Activated T-cell treated with anti-CD3 and anti-CD28 coated beads for 24 hours (primary cell): ENCODE measurements around the gene RPS6KA5.
"Not testable (repeated sequence)": the region's sequence is repeated elsewhere in the genome, so short reads cannot be mapped to it uniquely, and the experiment has no call there.

Source experiments
- DNase-seq: peaks from one replicate; pipeline ENCODE4 v3.0.0-alpha.2; 2020; ENCODE audit warnings: low read depth

RPS6KA5 gene

DNA sequence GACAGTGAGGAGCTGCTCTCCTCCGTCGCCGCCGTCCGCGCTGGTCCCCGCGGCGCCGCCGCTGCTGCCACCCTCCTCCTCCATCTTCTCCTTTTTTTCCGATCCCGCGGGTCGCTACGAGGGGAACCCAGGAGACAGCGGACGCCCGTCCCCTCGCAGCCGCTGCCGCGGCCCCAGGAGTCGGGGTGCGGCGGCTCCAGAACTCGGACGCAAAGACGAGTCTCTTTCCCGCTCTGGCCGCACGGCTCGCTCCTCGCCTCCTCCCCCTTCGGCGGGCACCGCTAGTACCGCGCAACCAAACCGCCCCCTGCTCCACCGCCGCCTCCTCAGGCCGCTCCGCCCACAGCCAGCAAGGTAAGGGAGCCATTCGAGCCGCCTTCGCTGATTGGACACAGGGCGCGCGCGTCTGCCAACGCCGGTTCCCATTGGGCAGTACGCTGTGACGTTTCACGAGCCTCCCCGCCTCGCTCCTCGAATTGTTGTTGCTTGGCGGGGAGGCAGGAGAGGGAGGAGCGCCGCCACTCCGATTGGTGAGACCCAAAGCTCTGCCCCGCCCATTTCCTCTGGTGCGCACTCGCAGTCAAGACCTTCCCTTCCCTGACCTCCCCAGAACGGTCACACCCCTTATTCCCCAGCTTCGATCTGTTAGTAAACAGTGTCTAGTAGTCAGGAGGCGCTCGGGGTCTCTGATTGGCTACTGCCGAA lies at the start of gene RPS6KA5:
RPS6KA5 (minus strand) TSS at position 291 of the 705 bp plus-strand sequence; CDS start at position 84, 207 bp downstream.
- DNase-seq: peak; percentile 100

DNA sequence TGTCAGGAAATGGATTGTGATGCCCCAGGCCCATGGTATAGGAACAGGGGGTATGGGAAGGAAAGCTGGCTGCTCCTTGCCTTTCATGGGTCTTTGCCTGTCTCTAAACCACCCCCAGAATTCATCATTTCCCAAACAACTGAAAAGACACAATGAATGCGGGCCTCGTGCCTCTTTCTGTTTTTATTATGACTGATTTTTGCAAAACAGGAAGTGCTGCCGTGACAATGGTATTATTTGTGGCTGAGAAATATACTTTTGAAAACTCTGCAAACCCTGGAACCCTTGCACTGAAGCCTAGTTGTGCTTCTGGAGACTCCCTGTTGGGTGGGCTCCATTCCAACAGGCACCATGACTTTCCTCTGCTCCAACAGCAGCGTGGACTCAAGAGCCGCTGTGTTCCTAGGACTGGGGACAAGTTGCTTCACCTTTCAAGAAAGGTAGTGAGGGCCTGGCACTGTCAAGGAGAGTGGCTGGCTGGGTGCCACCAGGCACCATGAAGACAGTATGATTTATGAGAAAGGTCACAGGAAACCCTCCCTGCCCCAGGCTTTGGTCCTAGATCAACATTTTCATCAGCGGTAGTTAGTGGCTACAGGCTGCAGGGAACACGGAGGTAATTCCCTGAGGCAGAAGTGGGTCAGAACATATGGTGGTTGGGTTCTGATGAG lies 48.6 kb upstream of the RPS6KA5 start:
- no peak for DNase-seq

DNA sequence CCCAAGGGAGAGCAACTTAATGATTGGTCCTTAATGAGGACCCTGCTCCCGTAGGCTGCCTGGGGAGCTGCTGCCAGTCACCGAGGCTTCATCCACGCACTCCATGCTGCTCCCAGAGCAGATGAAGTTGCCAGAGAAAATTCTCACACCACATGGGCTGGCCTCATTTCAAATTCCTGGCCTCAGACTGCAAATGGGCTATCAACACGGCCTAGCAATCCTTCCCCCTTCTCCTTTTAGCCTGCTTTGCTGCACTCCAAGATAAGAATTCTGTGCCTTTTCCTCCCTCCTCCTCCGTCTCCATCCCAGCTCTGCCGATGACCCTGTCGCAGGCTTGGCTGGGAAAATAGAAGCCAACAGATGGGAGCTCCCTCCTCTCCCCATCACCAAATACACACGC lies 42.7 kb upstream of the RPS6KA5 start:
- no peak for DNase-seq

DNA sequence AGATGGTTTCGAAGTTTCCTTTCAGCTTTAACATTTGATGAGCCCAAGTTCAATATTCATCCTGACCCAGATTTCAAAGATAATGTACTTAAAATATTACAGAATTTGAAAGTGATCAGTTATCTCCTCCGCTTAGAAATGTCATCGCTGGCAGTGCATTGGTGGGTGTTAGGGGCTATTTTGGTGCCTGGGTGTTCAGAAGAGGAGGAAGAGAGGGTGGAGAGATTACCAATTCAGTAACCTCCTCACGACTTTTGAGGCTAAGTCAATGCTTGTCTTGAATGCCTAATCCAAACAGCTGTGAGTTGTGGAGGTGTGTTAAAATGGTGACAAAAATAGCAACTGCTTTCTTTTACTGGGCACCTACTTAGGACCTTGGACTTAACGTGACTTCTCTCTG lies 39.7 kb upstream of the RPS6KA5 start:
- DNase-seq: no peak

DNA sequence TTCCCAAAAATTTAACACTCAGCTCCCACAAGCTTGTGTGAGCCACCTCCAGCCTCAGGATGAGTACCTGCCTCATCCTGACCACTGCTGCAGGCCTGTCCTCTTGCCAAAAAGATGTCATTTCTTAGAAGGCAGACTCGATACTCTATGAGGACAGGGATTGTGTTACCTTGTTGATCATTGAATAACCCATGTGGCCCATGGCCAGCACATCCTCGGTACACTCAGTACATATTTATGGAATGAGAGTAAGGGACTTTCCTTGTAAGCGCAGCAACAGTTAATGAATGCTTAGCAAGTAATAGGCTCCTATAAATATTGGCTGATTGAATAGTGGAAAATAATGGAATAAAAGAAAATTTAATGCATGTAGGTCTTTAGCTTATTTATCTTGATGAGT lies 38.1 kb upstream of the RPS6KA5 start:
- no peak for DNase-seq

DNA sequence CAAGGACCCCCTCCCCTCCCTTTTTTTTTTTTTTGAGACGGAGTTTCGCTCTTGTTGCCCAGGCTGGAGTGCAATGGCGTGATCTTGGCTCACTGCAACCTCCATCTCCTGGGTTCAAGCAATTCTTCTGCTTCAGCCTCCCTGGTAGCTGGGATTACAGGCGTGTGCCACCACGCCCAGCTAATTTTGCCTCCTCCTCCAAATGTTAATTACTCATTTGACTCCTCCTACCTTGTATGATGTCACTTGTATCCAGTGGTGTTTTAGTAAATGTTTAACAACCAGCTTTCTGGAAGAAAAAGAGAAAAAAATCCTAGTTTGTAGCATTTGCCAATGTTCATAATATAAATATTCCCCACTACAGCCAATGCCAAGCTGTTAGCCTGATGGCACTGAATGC lies 37.2 kb upstream of the RPS6KA5 start:
- not testable (repeated sequence) for DNase-seq

DNA sequence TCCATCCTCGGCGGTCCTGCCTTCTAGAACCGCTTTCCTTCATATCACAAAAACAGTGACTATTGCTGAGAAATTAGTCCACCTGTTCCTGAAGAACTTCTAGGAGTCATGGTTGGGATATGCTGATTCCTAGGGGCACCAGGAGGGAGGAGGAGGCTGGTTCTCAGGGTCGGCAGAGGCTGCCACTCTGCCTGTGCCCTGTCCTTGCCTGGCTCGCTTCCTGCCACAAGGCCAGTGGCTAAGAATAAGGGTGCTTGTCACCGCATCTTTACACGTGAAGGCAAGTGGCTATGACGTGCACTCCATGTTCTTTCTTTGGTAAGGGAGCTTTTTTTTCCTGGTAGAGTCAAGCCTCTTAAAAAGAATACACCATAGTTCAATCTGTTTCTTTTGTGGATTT lies 34.7 kb upstream of the RPS6KA5 start:
- DNase-seq: no peak

DNA sequence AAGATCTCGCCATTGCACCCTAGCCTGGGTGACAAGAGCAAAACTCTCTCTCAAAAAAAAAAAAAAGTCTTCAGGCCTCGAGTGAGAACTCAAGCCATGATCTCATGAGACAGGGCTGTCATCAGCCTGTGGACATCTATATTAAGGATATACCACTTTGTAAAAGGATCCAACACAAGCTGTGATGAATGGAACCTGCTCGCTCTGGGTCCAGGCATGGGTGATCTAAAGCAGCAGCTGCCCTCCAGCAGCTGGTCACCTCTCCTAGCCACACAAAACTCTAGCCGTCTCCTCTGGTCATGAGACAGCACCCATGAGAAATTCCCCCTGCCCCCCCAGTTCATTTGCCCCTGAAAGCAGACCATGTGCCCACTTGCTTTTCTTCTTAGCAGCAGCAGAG lies 34.3 kb upstream of the RPS6KA5 start:
- DNase-seq: no peak

DNA sequence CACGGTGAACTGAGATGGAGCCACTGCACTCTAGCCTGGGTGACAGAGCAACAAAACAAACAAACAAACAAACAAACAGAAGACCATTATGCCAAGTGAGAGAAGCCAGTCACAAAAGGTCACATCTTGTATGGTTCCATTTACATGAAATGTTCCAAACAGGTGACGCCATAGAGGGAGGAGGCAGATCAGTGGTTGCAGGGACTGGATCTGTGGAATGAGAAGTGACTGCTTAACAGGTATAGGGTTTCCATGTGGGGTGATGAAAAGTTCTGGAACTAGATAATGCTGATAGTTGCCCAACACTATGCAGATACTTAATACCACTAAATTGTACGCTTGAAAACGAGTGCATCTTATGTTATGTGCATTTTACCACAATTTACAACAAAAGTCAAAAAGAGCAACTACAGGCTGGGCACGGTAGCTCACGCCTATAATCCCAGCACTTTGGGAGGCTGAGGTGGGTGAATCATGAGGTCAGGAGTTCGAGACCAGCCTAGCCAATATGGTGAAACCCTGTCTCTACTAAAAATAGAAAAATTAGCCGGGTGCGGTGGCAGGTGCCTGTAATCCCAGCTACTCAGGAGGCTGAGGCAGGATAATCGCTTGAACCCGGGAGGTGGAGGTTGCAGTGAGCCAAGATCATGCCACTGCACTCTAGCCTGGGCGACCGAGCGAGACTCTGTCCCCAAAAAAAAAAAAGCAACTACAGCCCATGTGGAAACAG lies 33.5 kb upstream of the RPS6KA5 start:
- DNase-seq: not testable (repeated sequence)

DNA sequence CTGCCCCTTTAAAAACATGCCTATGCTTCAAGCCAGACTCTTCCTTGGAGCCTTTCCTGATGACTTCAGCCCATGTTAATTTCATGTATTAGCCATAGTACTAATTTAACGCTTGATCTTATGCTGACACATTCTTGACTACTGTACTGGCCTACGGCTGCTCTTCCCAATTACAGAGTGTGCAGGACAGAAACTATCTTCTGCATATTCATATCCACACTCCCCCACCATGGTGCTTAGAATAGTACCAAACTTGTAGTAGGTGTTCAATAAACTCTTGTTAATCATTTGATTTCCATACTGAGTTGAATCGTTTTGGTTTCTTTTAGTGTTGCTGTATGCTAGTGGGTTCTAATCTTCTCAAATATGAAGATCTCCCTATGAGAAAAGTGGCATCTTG lies 31.6 kb upstream of the RPS6KA5 start:
- DNase-seq: no peak

DNA sequence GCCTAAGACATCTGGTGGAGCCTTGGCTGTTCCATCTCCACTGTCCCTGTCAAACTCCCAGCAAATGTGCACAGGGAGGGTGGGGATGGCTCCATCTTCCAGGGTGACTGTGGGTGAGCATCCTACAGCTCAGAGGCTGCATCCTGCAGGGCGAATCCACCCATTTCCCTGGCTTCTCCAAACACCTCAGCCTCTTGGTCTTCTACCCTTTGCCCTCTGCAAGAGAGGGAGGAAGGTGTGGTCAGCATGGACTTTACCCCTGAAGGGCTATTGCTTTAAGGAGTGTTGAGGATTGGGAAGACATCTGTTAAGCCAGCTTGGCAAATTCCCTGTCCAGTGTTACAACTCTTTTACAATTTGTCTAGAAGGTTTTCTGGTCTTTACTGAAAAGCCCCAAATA lies 30.3 kb upstream of the RPS6KA5 start:
- DNase-seq: no peak

DNA sequence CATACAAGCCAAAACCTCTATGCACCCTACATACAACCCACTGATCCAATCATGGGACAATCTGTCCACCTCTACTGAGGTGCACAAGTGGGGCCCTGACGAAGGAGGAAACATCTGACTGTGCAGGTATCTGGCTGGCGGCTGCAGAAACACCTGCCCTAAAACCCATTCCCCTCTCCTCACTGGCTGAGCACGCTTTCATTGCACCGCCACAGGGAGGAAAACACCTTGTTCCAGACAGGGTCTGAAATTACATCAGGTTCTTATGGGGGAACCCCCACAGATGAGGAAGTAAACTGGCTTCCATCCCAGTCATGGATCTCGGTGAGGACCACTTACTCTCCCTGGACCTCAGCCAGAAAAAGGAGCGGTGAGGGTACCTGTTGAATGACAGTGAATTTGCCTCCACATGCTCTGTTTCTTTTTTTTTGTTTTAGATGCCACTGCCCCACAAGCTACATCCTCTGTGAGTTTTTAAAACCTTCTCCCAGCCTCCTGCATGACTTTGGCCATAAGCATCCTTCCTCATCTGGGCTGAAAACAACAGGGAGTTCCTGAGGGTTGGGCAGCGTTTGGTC lies 29.6 kb upstream of the RPS6KA5 start:
- no peak for DNase-seq

DNA sequence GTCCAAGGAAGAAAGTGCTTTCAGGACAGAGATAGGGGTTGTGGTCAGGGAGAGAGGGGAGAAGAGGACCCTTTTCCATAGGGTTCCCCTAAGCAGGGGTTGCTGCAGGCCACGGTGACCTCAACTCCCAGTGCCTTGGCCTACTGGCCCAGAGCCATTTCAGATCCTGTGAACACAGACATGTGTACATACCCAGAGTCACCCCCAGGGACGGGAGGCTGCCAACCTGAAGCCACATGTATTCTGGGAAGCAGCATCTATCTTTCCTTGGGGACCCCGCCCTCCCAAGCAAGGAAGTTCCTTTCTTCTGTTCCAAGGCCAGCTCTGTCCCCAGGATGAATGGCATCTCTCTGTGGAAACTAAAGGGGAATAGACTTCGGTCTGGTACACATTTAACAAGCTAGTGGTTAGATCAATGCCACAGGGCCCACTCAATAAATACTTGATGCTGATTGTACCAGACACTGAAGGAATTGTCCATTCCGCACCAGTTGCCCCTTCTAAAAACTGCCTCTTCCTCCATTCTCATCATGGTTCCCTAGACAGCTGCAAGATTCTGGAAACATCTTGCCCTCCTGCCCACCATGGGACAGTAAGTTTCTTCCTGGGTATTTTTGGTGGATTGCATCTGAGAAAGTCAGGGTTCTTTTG lies 28.3 kb upstream of the RPS6KA5 start:
- no peak for DNase-seq

DNA sequence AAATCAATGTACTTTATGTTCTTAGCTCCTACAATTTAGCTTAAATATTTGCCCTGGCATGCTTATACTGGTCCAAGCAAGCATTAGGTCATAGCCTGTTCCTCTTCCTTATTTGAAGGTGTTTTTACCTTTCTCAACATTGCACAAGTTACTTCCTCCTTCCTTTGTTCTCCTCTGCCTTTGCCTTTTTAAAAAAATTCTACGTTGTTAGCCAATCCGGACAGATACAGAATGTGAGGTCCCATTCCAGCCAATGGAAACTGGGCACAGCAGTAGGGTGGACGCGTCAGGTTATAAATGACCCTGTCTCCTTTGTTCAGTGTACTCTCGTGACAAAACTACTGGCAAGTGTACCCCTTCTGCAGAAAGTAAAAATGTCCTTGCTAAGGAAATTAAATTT lies 27.0 kb upstream of the RPS6KA5 start:
- DNase-seq: not testable (repeated sequence)

DNA sequence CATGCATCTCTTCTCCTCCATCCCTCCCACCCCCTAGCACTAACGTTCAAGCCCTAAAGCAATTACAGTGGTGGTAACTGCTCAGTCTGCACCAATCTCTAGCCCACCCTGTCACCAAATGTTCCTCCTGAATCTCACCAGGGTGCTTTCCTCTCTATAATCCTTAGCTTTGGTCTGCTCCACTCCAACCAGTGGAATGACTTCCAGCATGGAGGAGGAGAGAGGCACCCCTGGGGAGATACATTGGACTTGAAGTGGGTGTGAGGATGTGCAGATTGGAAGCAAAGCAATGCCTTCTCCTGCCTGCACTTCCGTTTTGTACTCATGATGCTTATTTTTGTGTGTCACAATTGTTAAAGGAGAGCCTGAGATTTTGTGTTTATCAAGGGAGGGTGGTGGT lies 24.1 kb upstream of the RPS6KA5 start:
- DNase-seq: no peak

DNA sequence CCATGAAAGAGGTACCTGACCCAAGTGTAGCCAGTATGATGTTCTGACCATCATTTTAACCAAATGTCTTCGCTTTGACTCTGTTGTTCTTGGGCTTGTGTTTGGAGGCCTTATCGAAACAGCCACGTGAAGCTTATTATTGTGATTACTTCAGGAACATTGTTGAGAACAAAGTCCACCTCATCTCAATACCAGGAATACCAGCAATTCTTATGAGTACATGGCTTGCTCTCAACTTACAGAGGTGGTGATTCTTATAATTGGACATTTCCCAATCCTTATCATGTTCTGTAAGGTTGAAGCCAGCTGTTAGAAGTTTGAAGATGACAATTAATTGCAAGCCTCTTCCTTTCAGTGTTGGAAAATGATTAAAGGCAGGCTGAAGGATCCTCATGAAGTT lies 21.8 kb upstream of the RPS6KA5 start:
- no peak for DNase-seq

DNA sequence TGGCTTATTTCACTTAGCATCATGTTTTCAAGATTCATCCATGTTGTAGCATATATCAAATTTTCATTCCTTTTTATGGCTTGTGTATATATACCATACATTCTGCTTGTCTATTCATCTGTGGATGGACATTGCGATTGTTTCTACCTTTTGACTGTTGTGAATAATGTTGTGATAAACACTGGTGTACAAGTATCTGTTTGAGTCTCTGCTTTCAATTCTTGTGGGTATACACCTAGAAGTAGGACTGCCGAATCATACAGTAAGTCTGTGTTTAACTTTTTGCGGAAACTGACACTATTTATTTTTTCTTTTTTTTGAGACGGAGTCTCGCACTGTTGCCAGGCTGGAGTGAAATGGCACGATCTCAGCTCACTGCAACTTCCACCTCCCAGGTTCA lies 19.6 kb upstream of the RPS6KA5 start:
- DNase-seq: no peak

DNA sequence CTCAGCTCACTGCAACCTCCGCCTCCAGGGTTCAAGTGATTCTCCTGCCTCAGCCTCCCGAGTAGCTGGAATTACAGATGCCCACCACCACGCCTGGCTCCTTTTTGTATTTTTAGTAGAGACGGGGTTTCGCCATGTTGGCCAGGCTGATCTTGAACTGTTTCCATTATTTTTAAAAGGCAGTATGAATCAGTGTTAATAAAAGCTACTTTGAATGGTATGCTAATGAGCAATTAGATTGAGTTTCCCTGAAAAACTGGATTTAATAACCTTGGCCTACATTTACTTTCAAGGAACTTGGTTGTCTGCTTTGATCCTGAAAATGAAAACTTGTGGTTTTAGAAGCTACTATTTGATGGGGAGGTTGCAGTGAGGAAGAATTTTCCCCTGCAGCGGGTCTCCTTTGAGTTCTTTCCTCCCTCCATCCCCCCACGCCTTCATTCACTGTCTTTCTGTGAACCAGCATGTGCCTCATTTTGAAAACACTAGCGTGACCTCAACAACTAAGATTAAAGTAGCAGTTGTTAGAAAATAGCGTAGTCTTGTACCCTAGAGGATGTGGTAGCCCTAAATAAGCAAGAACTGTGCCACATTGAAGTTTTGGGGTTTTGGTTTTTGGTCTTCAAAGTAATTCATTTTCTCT lies 17.8 kb upstream of the RPS6KA5 start:
- peak; percentile 60 for DNase-seq

DNA sequence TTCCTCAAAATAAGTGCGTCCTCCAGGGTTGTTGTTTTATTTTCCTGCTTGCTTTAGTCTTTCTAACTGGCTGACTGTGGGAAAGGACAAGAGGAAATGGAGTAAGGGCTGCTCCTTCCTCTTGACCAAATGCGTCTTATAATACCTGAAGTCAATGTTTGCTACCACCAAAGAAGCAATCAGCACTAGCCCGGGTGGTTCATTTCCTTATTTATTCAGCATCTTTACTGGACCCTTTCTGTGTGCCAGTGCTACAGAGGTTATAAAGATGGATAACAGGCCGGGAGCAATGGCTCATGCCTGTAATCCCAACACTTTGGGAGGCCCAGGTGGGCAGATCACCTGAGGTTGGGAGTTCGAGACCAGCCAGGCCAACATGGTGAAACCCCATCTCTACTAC lies 15.1 kb upstream of the RPS6KA5 start:
- no peak for DNase-seq

DNA sequence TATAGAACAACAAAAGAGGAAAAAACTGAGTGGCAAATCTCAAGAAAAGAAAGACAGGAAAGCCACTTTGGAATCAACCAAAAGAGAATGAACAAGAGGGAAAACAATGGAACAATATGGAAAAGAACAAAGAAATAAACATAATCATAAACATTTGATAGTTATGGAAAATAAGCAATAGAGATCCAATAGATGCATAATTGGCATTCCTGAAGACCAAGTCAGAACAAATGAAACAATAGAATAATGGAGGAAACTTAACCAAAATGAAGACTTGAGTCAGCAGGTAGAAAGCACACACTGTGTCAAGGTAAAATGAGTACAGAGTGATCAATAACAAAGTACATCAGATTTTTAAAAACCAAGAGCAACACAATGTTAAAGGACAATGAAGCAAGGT lies 10.1 kb upstream of the RPS6KA5 start:
- no peak for DNase-seq

DNA sequence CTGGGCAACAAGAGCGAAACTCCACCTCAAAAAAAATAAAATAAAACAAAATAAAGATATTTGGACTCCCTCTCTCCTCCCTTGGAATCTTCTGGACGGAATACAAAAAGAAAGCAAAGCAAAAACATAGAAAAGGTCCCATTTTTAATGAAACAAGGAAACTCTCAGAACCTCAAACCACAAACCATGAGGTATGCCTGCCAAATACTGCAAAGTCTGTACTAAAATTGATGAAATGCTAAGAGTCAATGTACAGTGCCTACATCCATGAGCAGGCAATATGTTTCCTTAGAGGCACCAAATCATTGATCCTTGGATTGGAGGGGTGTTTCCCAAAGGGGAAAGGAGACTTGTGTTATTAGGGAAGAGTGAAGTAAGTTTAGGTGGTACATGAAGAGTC lies 8.2 kb upstream of the RPS6KA5 start:
- no peak for DNase-seq

DNA sequence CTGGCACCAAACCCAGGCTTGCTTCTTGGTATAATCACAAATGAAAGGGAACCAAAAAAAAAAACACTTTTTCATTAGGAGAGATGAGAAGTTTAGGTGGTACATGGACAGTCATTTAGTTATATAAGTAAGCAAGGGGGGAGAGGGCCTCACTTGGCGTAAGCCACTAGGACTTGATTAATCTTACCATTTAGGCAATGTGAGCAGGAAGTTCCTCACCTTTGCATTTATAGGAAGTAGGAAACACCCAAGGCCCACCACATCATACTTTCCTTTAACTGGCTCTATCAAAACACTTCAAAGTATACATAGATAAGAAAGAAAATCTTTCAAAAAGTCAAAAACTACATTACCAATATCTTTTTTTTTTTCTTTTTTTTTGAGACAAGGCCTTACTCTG lies 6.7 kb upstream of the RPS6KA5 start:
- DNase-seq: no peak
